Endothelial cell of umbilical vein (primary cell): ENCODE measurements around the gene TTLL9. TPM values are rescaled to one million over a fixed set of nuclear protein-coding genes. Genes with fewer than 3 reads are reported as not detected.

Experiments
- BruUV-seq: library from RNA; stranded (reverse); fragments of 400-500 nt; replicated peaks from 2 replicates; lab custom pipeline; 2021; lab: Mats Ljungman, UMichigan
- CTCF ChIA-PET: fragments of 300-600, 350-600 bp; sonication (Branson Sonifier 250); formaldehyde crosslinking; loops from one replicate; lab custom pipeline; 2021; ENCODE audit warnings: antibody characterized with exemption, inconsistent platforms; lab: Charles Lee
- POLR2A ChIA-PET: fragments of 300-600, 350-600 bp; sonication (Branson Sonifier 250); formaldehyde crosslinking; loops from one replicate; lab custom pipeline; 2021; ENCODE audit warnings: antibody characterized with exemption, inconsistent platforms; lab: Charles Lee
- DNase-seq: peaks from one replicate; pipeline ENCODE4 v3.0.0-alpha.2; 2011; ENCODE audit warnings: low read depth, low spot score
- FAIRE-seq: peaks from 2 replicates; lab custom pipeline; 2011; peaks lifted over from hg19 to GRCh38; lab: Jason Lieb, UNC
- H2AFZ ChIP-seq: 2 replicates; pipeline ENCODE4 v1.6.0; 2012; ENCODE audit warnings: low read depth, low read length, control low read depth, inconsistent platforms
- H3K27ac ChIP-seq: 2 replicates; pipeline ENCODE4 v1.5.1; 2011; ENCODE audit warnings: low read depth, mild to moderate bottlenecking, control low read depth, low read length, moderate library complexity; ENCODE audit not compliant: insufficient read depth
- H3K27me3 ChIP-seq, 2 experiments: 2 replicates each; pipeline versions ENCODE4 v1.6.0 to v1.6.1; 2011; ENCODE audit warnings: low read length in 2 of 2, mixed read lengths in 1 of 2; ENCODE audit not compliant: control insufficient read depth in 2 of 2, insufficient read depth in 2 of 2
- H3K36me3 ChIP-seq, 2 experiments: 2 replicates in 1 of 2; 3 replicates in 1 of 2; pipeline ENCODE4 v1.5.1; 2011; ENCODE audit warnings: low read length in 2 of 2, mild to moderate bottlenecking in 1 of 2, moderate library complexity in 1 of 2; ENCODE audit not compliant: control insufficient read depth in 2 of 2, insufficient read depth in 2 of 2; ENCODE audit errors: extremely low read depth in 1 of 2
- H3K4me1 ChIP-seq: 3 replicates; pipeline ENCODE4 v1.5.1; 2011; ENCODE audit warnings: mild to moderate bottlenecking, low read length; ENCODE audit not compliant: control insufficient read depth, insufficient read depth; ENCODE audit errors: extremely low read depth
- H3K4me2 ChIP-seq: 2 replicates; pipeline ENCODE4 v1.6.1; 2011; ENCODE audit warnings: low read length, control low read depth, mixed read lengths; ENCODE audit not compliant: insufficient read depth
- H3K4me3 ChIP-seq, 3 experiments: fragments of 200-600 bp in 1 of 3; sonication (generic), shearing (Covaris generic) in 1 of 3; replicated peaks in 1 of 3; 2 replicates each; pipeline ENCODE4 v1.5.1; 2011 to 2016; ENCODE audit warnings: control low read depth in 3 of 3, low read length in 3 of 3, mild to moderate bottlenecking in 2 of 3, inconsistent platforms in 1 of 3, low read depth in 1 of 3, moderate library complexity in 1 of 3; ENCODE audit not compliant: insufficient read depth in 1 of 3
- H3K79me2 ChIP-seq: 2 replicates; pipeline ENCODE4 v1.6.0; 2012; ENCODE audit warnings: low read length, inconsistent platforms; ENCODE audit not compliant: control insufficient read depth, insufficient read depth
- H3K9ac ChIP-seq: replicated peaks from 2 replicates; pipeline ENCODE3; 2011; ENCODE audit warnings: low read length, control low read depth; ENCODE audit not compliant: insufficient read depth; ENCODE audit errors: extremely low read depth
- H3K9me1 ChIP-seq: replicated peaks from 3 replicates; pipeline ENCODE4 v1.6.0; 2011; ENCODE audit warnings: mild to moderate bottlenecking, low read length; ENCODE audit not compliant: control insufficient read depth, insufficient read depth; ENCODE audit errors: extremely low read depth
- H3K9me3 ChIP-seq: replicated peaks from 2 replicates; pipeline ENCODE4 v1.5.1; 2012; ENCODE audit warnings: low read length, inconsistent platforms; ENCODE audit not compliant: control insufficient read depth, insufficient read depth
- H4K20me1 ChIP-seq: replicated peaks from 2 replicates; pipeline ENCODE3; 2011; ENCODE audit warnings: mild to moderate bottlenecking, low read length; ENCODE audit not compliant: control insufficient read depth, insufficient read depth; ENCODE audit errors: extremely low read depth
- CTCF ChIP-seq, 2 donors: IDR thresholded peaks; 1 replicate in 1 of 2; 2 replicates in 1 of 2; pipeline ENCODE4 v1.5.1; 2011; ENCODE audit warnings: low read length in 2 of 2, mild to moderate bottlenecking in 2 of 2, moderate library complexity in 2 of 2, control low read depth in 1 of 2, inconsistent platforms in 1 of 2, low read depth in 1 of 2; ENCODE audit not compliant: insufficient read depth in 1 of 2; ENCODE audit errors: extremely low read depth in 1 of 2
- EZH2 ChIP-seq: IDR thresholded peaks from 2 replicates; pipeline ENCODE4 v1.6.1; 2012; ENCODE audit warnings: borderline replicate concordance, low read depth, mild to moderate bottlenecking, moderate library complexity, low read length, inconsistent platforms; ENCODE audit not compliant: severe bottlenecking
- FOS ChIP-seq: IDR thresholded peaks from 2 replicates; pipeline ENCODE4 v1.6.1; 2011; ENCODE audit warnings: mild to moderate bottlenecking, low read length, moderate library complexity, borderline replicate concordance; ENCODE audit not compliant: insufficient read depth
- GATA2 ChIP-seq: IDR thresholded peaks from 2 replicates; pipeline ENCODE4 v1.7.0; 2011; ENCODE audit warnings: low read depth, mild to moderate bottlenecking, moderate library complexity, mixed read lengths, low read length; ENCODE audit not compliant: insufficient read length, insufficient read depth
- JUN ChIP-seq: IDR thresholded peaks from 2 replicates; pipeline ENCODE4 v1.6.1; 2011; ENCODE audit warnings: borderline replicate concordance, low read depth; ENCODE audit not compliant: insufficient read length, insufficient read depth
- MYC ChIP-seq: IDR thresholded peaks from one replicate; pipeline ENCODE4 v1.6.1; 2011; ENCODE audit warnings: mild to moderate bottlenecking, low read depth, low read length
- POLR2A ChIP-seq: IDR thresholded peaks from 2 replicates; pipeline ENCODE4 v1.6.1; 2012; ENCODE audit warnings: low read depth, mild to moderate bottlenecking, control low read depth, low read length
- POLR2AphosphoS5 ChIP-seq: IDR thresholded peaks from 2 replicates; pipeline ENCODE4 v1.6.1; 2012; ENCODE audit warnings: low read depth, mild to moderate bottlenecking, control low read depth, low read length, moderate library complexity; ENCODE audit not compliant: insufficient read depth
- dilution Hi-C: fragments of 300-500 bp; cut with MboI; formaldehyde crosslinking; loops from one replicate; pipeline ENCODE4 v1.15.0; 2019; ENCODE audit warnings: low sequenced_read_pairs; ENCODE audit not compliant: extremely low pct_ligation_motif_present
- intact Hi-C: fragments of 100-400 bp; cut with micrococcal nuclease; formaldehyde crosslinking; loops from one replicate; pipeline ENCODE4 v1.10.0; 2022
- polyA plus RNA-seq, 4 experiments: library from polyadenylated mRNA; depleted of rRNA in 3 of 4; stranded (reverse) in 3 of 4; unstranded in 1 of 4; fragments of >200 nt; gene quantifications; 2 replicates each; pipeline versions ENCODE4 v1.2.1 to v1.2.3, GENCODE V29; 2011 to 2012; ENCODE audit warnings: missing spikeins in 1 of 4
- total RNA-seq: library from RNA; stranded (reverse); gene quantifications from 2 replicates; pipeline ENCODE4 v1.2.3, GENCODE V29; 2021
- TF ChIP-seq, protein P1 (sequence below): IDR thresholded peaks from 2 replicates; pipeline ENCODE4 v1.6.1; 2011; ENCODE audit not compliant: insufficient read depth, insufficient read length

The TTLL9 gene
- total and polyA plus RNA-seq, 2 donors (not counting 3 experiments of a cell fraction or from before 2014, with no cell fraction given): 0.03 TPM; not detected in 1

DNA sequence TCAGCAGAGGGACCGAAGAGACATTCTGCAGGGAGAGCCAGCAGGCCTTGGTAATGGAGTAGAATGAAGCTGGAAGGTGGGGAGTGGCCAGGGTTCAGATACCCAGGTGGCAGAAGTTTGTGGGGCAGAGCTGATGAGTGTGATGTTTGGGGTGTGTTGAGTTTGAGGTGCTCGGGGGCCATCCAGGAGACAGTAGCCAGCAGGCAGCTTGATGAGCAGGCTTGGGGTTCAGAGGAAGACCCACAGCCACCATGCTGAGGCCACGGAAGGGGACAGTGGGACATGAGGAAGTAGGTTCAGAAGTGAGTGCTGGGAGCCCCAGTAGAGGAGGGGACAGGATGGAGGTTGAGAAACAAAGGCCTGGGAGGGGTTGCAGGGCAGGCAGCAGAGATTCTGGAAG is 13.9 kb upstream of the TTLL9 start:
- Histone ChIP-seq H3K9me3 (no peaks in the 10 kb centered on the region), H3K79me2 (no peaks in the 10 kb centered on the region), H3K27me3 (peaks cover 27 to 40% of the 10 kb centered on the region in 2 experiments), H3K27ac (no peak overlapping the region), H2AFZ (no peak overlapping the region), H3K4me3 (no peak overlapping the region), H3K9me1 (no peaks in the 10 kb centered on the region), H3K4me2 (no peak overlapping the region), H3K36me3 (no peaks in the 10 kb centered on the region), H4K20me1 (no peaks in the 10 kb centered on the region), H3K4me1 (no peaks in the 10 kb centered on the region), H3K9ac (no peak overlapping the region)
- no peak for TF ChIP-seq JUN
- no peak for TF ChIP-seq GATA2
- TF ChIP-seq EZH2: no peak
- TF ChIP-seq MYC: no peak
- no peak for TF ChIP-seq POLR2A
- TF ChIP-seq, protein P1, sequence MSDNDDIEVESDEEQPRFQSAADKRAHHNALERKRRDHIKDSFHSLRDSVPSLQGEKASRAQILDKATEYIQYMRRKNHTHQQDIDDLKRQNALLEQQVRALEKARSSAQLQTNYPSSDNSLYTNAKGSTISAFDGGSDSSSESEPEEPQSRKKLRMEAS: no peak
- TF ChIP-seq POLR2AphosphoS5: no peak
- no peak for TF ChIP-seq FOS
- TF ChIP-seq CTCF (IDR thresholded peaks at IDR 0.05; ENCODE audit: extremely low read depth in 1 of 2, insufficient read depth in 1 of 2, low read depth in 1 of 2, low read length in 2 of 2): no peak
- no peak for FAIRE-seq
- dilution Hi-C loops (no loop called here), intact Hi-C loops (no loop called here)
- no TSS peak for BruUV-seq
- ChIA-PET POLR2A (no interaction called here), CTCF (interaction anchor here (1.2 to 18.2 kb wide), 5 partner anchors 10 to 175 kb away, joined by 4 to 619 read pairs (median 13); partner anchors contain the start of genes FOXS1, MYLK2 and PDRG1)
- DNase-seq: no peak
